Activated T-cell treated with anti-CD3 and anti-CD28 coated beads for 4 hours (primary cell): ENCODE results near the gene ZNF281.
"Not testable (repeated sequence)": the region's sequence is repeated elsewhere in the genome, so short reads cannot be mapped to it uniquely, and the experiment has no call there.

ENCODE experiments used
- DNase-seq: peaks from one replicate; pipeline ENCODE4 v3.0.0-alpha.2; 2020

The ZNF281 gene

GRCh38 chr1:200363264-200363933 lies 46.4 kb downstream of the ZNF281 start:
- no peak for DNase-seq

- no peak for DNase-seq
These were observed 47.4 kb downstream of the ZNF281 start for GRCh38 chr1:200362421-200362820.

GRCh38 chr1:200359610-200360163 lies 50.1 kb downstream of the ZNF281 start:
- DNase-seq = no peak

- DNase-seq = not testable (repeated sequence)
These were observed 51.9 kb downstream of the ZNF281 start for GRCh38 chr1:200357925-200358324.

- no peak for DNase-seq
These were observed 54.0 kb downstream of the ZNF281 start for GRCh38 chr1:200355801-200356200.
